Psoas muscle (tissue), 8 donors: ENCODE measurements around the gene FOXJ1. TPM values are rescaled to one million over a fixed set of nuclear protein-coding genes. Genes with fewer than 3 reads are reported as not detected.
"Not testable (repeated sequence)": the region's sequence is repeated elsewhere in the genome, so short reads cannot be mapped to it uniquely, and the experiment has no call there.

Experiments
- ATAC-seq, 4 donors: fragments of 200-7000 bp; cut with Tn5 transposase; one replicate each; pipeline ENCODE4 v1.9.1; 2020; ENCODE audit warnings: moderate library complexity in 3 of 4, mild to moderate bottlenecking in 2 of 4
- DNase-seq, 2 donors: peaks; one replicate each; pipeline ENCODE4 v3.0.0-alpha.2; 2020
- H3K27ac ChIP-seq: fragments of 200-600 bp; one replicate; pipeline ENCODE4 v1.8.0; 2022
- H3K27me3 ChIP-seq, 3 donors: fragments of 200-600 bp in 1 of 3; one replicate each; pipeline versions ENCODE4 v1.6.1 to v1.8.0; 2013 to 2022; ENCODE audit warnings: low read length in 2 of 3, mild to moderate bottlenecking in 2 of 3, moderate library complexity in 1 of 3; ENCODE audit not compliant: insufficient read depth in 3 of 3
- H3K36me3 ChIP-seq, 2 donors: fragments of 200-600 bp in 1 of 2; one replicate each; pipeline versions ENCODE4 v1.6.1 to v1.8.0; 2013 to 2022; ENCODE audit warnings: low read depth in 1 of 2, mild to moderate bottlenecking in 1 of 2, moderate library complexity in 1 of 2; ENCODE audit not compliant: insufficient read depth in 1 of 2
- H3K4me1 ChIP-seq: fragments of 200-600 bp; one replicate; pipeline ENCODE4 v1.8.0; 2022
- H3K4me3 ChIP-seq: fragments of 200-600 bp; one replicate; pipeline ENCODE4 v1.8.0; 2022; ENCODE audit warnings: mild to moderate bottlenecking
- H3K9me3 ChIP-seq: fragments of 200-600 bp; one replicate; pipeline ENCODE4 v1.8.0; 2022
- WGBS, 3 donors: extraction: QIAGEN DNeasy Blood & Tissue Kit; methylation state at CpG; one replicate each; pipeline versions ENCODE4 v1.1.6 to v1.1.7; 2013; 5-methylcytosine and 5-hydroxymethylcytosine counted together
- intact Hi-C, 2 donors: fragments of 100-400 bp; cut with DNase I; formaldehyde crosslinking; loops; one replicate each; pipeline versions ENCODE4 v1.11.0 to v1.14.2; 2022
- long read RNA-seq, 2 donors: library from polyadenylated mRNA; unstranded; transcript quantifications; one replicate each; pipeline ENCODE4 v2.0.0, GENCODE V29; 2021
- polyA plus RNA-seq, 3 donors: library from polyadenylated mRNA; stranded (reverse); fragments of 200-250 nt; gene quantifications; one replicate each; pipeline ENCODE4 v1.2.3, GENCODE V29; 2013
- total RNA-seq, 4 donors: library from RNA; stranded (reverse); fragmentation: NEBNext Ultra II Directional in 2 of 4; extraction: Animal tissue kit (Norgen Biotek cat#: 25700) in 2 of 4; gene quantifications; one replicate each; pipeline versions ENCODE4 v1.2.1 to v1.2.4, GENCODE V29; 2021 to 2023
- TF ChIP-seq, protein P1 (sequence below): fragments of 200-600 bp; IDR thresholded peaks from one replicate; pipeline ENCODE4 v1.8.0; 2022; ENCODE audit warnings: antibody characterized with exemption
- donor health status: healthy with polysubstance abuse.
- donor health status: DM: no; HTN: no; CAD: no; lungs with moderate emphysema.
- donor health status: Bipolar disorder and iron deficiency.
- donor health status: healthy.
- donor health status: DM: yes; HTN: yes; CAD: no.
- donor health status: DM: no; HTN: no; CAD: no.
- donor health status: DM: no; HTN: no; CAD: no.
- donor health status: DM: yes; HTN: yes; CAD: no.

FOXJ1 gene
- under 1 TPM in 2 of 4 donors, not detected in 2; 0.11 to 0.15 TPM for total RNA-seq
- polyA plus RNA-seq: under 1 TPM; 0.07 to 0.11 (median 0.09) TPM
- long read RNA-seq, donor 1: 0 reads
- long read RNA-seq, donor 2: 0 reads

- TF ChIP-seq, protein P1, sequence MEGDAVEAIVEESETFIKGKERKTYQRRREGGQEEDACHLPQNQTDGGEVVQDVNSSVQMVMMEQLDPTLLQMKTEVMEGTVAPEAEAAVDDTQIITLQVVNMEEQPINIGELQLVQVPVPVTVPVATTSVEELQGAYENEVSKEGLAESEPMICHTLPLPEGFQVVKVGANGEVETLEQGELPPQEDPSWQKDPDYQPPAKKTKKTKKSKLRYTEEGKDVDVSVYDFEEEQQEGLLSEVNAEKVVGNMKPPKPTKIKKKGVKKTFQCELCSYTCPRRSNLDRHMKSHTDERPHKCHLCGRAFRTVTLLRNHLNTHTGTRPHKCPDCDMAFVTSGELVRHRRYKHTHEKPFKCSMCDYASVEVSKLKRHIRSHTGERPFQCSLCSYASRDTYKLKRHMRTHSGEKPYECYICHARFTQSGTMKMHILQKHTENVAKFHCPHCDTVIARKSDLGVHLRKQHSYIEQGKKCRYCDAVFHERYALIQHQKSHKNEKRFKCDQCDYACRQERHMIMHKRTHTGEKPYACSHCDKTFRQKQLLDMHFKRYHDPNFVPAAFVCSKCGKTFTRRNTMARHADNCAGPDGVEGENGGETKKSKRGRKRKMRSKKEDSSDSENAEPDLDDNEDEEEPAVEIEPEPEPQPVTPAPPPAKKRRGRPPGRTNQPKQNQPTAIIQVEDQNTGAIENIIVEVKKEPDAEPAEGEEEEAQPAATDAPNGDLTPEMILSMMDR: no peak
- H3K4me1 ChIP-seq: peaks cover 11% of the 10 kb centered on the region
- no peak within 1 kb of the TSS for H3K27ac ChIP-seq
- DNase-seq (peak; percentile 85 to 94), ATAC-seq (peak; percentile 89 to 96 (median 92))
- peak within 1 kb of the TSS; percentile 67 for H3K4me3 ChIP-seq
- intact Hi-C loops: no loop called here
- peaks cover 0 to 13% of the 10 kb centered on the region in 2 donors for H3K36me3 ChIP-seq
- peaks cover 0 to 42% (median 24%) of the 10 kb centered on the region in 3 donors for H3K27me3 ChIP-seq
- WGBS, 3 donors: 2 to 5% (median 3%) methylated on average over 45 to 59 of the region's 59 CpGs
- H3K9me3 ChIP-seq: no peaks in the 10 kb centered on the region
Observed at GRCh38 chr17:76141212-76142038, at the start of gene FOXJ1. Gene FOXJ1, minus strand, starts transcription at chr17:76141245. Its CDS starts 850 bp downstream, at chr17:76140395.

DNA sequence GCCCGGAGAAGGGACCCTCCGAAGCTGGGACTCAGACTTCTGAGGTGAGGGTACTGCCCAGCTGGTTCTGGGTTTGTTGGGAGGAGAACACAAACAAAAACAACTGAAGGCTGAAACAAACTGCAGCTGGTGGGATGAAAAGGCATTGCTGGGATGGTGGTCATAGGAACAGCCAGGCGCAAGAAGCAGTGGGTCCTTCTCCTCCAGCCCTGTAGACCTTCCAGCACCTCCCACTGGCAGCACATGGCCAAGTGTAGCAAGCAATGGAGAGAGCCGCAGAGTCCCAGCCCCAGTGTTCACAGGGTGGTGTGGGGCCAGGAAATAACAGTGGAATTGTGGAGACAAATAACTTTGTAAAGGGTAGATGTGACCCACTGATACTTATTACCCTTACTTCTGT, 48.7 kb upstream of the FOXJ1 start:
- Histone ChIP-seq H3K9me3 (no peaks in the 10 kb centered on the region), H3K4me3 (no peak overlapping the region), H3K27ac (no peak overlapping the region), H3K36me3 (no peaks in the 10 kb centered on the region), H3K4me1 (peaks cover 22% of the 10 kb centered on the region), H3K27me3 (no peaks in the 10 kb centered on the region)
- TF ChIP-seq, protein P1: no peak
- WGBS, 3 donors: 84 to 89% (median 86%) methylated on average over 4 of the region's 4 CpGs
- ATAC-seq: no peak
- DNase-seq: no peak
- intact Hi-C loops: loop anchor here in 1 of 2 donors (5.0 kb wide), 1 partner anchor 83 kb away; no protein-coding TSS in a partner anchor

DNA sequence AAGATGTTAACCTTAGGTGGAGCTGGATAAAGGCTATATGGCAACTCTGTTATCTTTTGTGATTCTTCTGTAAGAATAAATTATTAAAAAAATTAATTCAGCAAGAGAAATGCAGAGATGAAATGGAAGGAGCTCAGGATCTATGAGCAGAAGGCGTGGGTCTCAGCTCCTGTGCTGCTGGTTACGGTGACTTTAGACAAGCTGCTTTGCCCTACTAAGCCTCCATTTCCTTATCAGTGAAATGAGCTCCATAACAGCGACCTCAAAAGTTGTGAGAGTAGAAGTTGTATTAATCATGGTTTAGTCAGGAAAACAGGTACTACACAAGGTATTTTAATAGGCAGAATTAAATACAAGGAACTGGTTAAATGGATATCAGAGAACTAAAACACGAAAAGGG, 48.2 kb upstream of the FOXJ1 start:
- intact Hi-C loops: no loop called here
- no peak overlapping the region for H3K27ac ChIP-seq
- 87 to 89% (median 87%) methylated on average over 4 of the region's 4 CpGs for WGBS, 3 donors
- DNase-seq (no peak), ATAC-seq (no peak)
- no peak overlapping the region for H3K4me3 ChIP-seq
- TF ChIP-seq, protein P1: no peak
- H3K27me3 ChIP-seq: no peaks in the 10 kb centered on the region
- H3K36me3 ChIP-seq: no peaks in the 10 kb centered on the region
- H3K4me1 ChIP-seq: peaks cover 27% of the 10 kb centered on the region
- H3K9me3 ChIP-seq: no peaks in the 10 kb centered on the region

DNA sequence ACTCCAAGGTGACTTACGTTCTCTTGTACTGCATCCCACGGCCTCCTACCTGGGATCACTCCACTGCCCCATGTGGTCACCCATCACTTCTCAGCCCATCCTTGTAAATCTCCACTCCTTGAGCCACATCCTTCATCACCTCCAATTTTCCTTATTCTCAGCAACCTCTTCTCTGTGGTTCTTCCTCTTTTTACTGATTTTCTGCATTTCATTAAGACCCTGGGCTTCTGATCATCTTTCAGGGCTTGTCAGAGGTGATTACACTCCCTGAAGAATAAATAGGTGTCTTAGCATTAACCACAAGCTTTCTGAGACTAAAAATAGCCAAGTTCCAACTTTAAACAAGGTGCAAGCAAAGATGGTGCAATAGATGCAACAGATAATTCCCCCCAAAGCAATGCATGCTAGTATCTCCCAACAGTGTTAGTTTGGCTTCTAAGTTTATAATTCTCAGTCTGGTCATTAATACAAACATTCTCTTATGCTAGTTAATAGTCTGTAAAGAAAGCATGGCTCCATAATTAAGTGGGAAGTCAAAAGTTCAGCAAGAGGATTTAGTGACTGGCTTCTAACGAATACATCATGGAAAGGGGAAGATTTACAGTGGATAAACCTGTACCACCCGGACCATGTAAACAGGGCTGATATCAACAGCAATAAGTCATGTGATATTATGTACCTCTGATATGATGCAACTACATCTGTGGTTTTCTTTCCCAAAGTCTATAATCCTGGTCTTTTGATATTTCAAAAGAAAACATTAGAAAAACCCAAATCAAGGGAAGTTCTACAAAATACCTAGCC, 47.4 kb upstream of the FOXJ1 start:
- DNase-seq (no peak), ATAC-seq (peak in 2 of 4 donors; percentile 49 to 60)
- WGBS, 3 donors: 59 to 77% (median 67%) methylated on average over 4 of the region's 4 CpGs
- Histone ChIP-seq H3K9me3 (no peaks in the 10 kb centered on the region), H3K4me1 (peaks cover 32% of the 10 kb centered on the region), H3K4me3 (no peak overlapping the region), H3K27me3 (no peaks in the 10 kb centered on the region), H3K27ac (no peak overlapping the region), H3K36me3 (no peaks in the 10 kb centered on the region)
- TF ChIP-seq, protein P1: no peak
- intact Hi-C loops: no loop called here

GRCh38 chr17:76186774-76187173, 45.7 kb upstream of the FOXJ1 start:
- DNase-seq, H3K36me3 ChIP-seq, intact Hi-C loops, H3K27ac ChIP-seq, H3K27me3 ChIP-seq, H3K4me3 ChIP-seq, ATAC-seq, H3K9me3 ChIP-seq: not testable (repeated sequence)
- peaks cover 32% of the 10 kb centered on the region for H3K4me1 ChIP-seq
- 94 to 100% (median 100%) methylated on average over 2 of the region's 2 CpGs for WGBS, 3 donors
